ENCODE measurements around the gene DMD.

Gene DMD

GRCh38 chrX:32016195-32016594 is 1195.2 kb downstream of the DMD start:
- TF ChIP-seq CTCF (IDR thresholded peaks at IDR 0.05; ENCODE audit: low read depth, low read length) = no peak
- TF ChIP-seq POLR2A (IDR thresholded peaks at IDR 0.05; ENCODE audit: extremely low read depth, insufficient read length) = no peak
- no peak for TF ChIP-seq MAX (IDR thresholded peaks at IDR 0.05; ENCODE audit: low read depth, low read length)
- TF ChIP-seq MYC (IDR thresholded peaks at IDR 0.05; ENCODE audit: low read depth, low read length) = no peak
- no peak for DNase-seq (ENCODE audit: low read depth)
- no peak overlapping the region for H3K4me3 ChIP-seq (ENCODE audit: low read depth, low read length)

- TF ChIP-seq MAX (IDR thresholded peaks at IDR 0.05; ENCODE audit: low read depth, low read length) = no peak
- no peak for TF ChIP-seq MYC (IDR thresholded peaks at IDR 0.05; ENCODE audit: low read depth, low read length)
- TF ChIP-seq CTCF (IDR thresholded peaks at IDR 0.05; ENCODE audit: low read depth, low read length) = no peak
- TF ChIP-seq POLR2A (IDR thresholded peaks at IDR 0.05; ENCODE audit: extremely low read depth, insufficient read length) = no peak
Observed at GRCh38 chrX:32010948-32011347, 1200.4 kb downstream of the DMD start.

GRCh38 chrX:32010212-32010611 is 1201.1 kb downstream of the DMD start:
- TF ChIP-seq MYC (IDR thresholded peaks at IDR 0.05; ENCODE audit: low read depth, low read length) (no peak), CTCF (IDR thresholded peaks at IDR 0.05; ENCODE audit: low read depth, low read length) (no peak), MAX (IDR thresholded peaks at IDR 0.05; ENCODE audit: low read depth, low read length) (no peak), POLR2A (IDR thresholded peaks at IDR 0.05; ENCODE audit: extremely low read depth, insufficient read length) (no peak)
- DNase-seq (ENCODE audit: low read depth) = no peak
- no peak overlapping the region for H3K4me3 ChIP-seq (ENCODE audit: low read depth, low read length)

More at GRCh38 chrX:32010948-32011347, 1200.4 kb downstream of the DMD start:
- no peak for DNase-seq (ENCODE audit: low read depth)
- no peak overlapping the region for H3K4me3 ChIP-seq (ENCODE audit: low read depth, low read length)

- DNase-seq (ENCODE audit: low read depth) = no peak
- TF ChIP-seq POLR2A (IDR thresholded peaks at IDR 0.05; ENCODE audit: extremely low read depth, insufficient read length) (no peak), MAX (IDR thresholded peaks at IDR 0.05; ENCODE audit: low read depth, low read length) (no peak), MYC (IDR thresholded peaks at IDR 0.05; ENCODE audit: low read depth, low read length) (no peak), CTCF (IDR thresholded peaks at IDR 0.05; ENCODE audit: low read depth, low read length) (no peak)
- no peak overlapping the region for H3K4me3 ChIP-seq (ENCODE audit: low read depth, low read length)
Observed at GRCh38 chrX:31993637-31994036, 1217.7 kb downstream of the DMD start.

- no peak overlapping the region for H3K4me3 ChIP-seq (ENCODE audit: low read depth, low read length)
- TF ChIP-seq MYC (IDR thresholded peaks at IDR 0.05; ENCODE audit: low read depth, low read length) = no peak
- no peak for TF ChIP-seq CTCF (IDR thresholded peaks at IDR 0.05; ENCODE audit: low read depth, low read length)
- TF ChIP-seq MAX (IDR thresholded peaks at IDR 0.05; ENCODE audit: low read depth, low read length) = no peak
- no peak for TF ChIP-seq POLR2A (IDR thresholded peaks at IDR 0.05; ENCODE audit: extremely low read depth, insufficient read length)
Observed at GRCh38 chrX:31988975-31989374, 1222.4 kb downstream of the DMD start.

More at GRCh38 chrX:31988975-31989374, 1222.4 kb downstream of the DMD start:
- DNase-seq (ENCODE audit: low read depth) = no peak

All from NB4 (cell line).